H1 (cell line): ENCODE results near the gene VENTX.

ENCODE experiments used
- CHD1 ChIP-seq: IDR thresholded peaks from 2 replicates; pipeline ENCODE4 v1.6.1; 2012; ENCODE audit warnings: low read depth, low read length, improper control_type of control experiment
- EP300 ChIP-seq, 2 experiments: IDR thresholded peaks; 1 replicate in 1 of 2; 2 replicates in 1 of 2; pipeline ENCODE4 v1.6.1; 2011 to 2012; ENCODE audit warnings: low read depth in 2 of 2, low read length in 2 of 2, mild to moderate bottlenecking in 2 of 2, borderline replicate concordance in 1 of 2, inconsistent platforms in 1 of 2, moderate library complexity in 1 of 2
- POLR2A ChIP-seq, 2 experiments: IDR thresholded peaks; 1 replicate in 1 of 2; 2 replicates in 1 of 2; pipeline ENCODE4 v1.6.1; 2011; ENCODE audit warnings: low read depth in 2 of 2, low read length in 2 of 2, mild to moderate bottlenecking in 2 of 2; ENCODE audit errors: control extremely low read depth in 1 of 2
- YY1 ChIP-seq: IDR thresholded peaks from 2 replicates; pipeline ENCODE4 v1.6.1; 2011; ENCODE audit warnings: low read depth, mild to moderate bottlenecking, low read length
- ZNF274 ChIP-seq: IDR thresholded peaks from 2 replicates; pipeline ENCODE4 v1.7.0; 2012; ENCODE audit warnings: low read length, borderline replicate concordance; ENCODE audit errors: extremely low read depth
- TF ChIP-seq, protein P1 (sequence below), 3 experiments: IDR thresholded peaks; 1 replicate in 2 of 3; 2 replicates in 1 of 3; pipeline versions ENCODE4 v1.5.1 to v1.6.1; 2011; ENCODE audit warnings: low read length in 3 of 3, mild to moderate bottlenecking in 3 of 3, inconsistent platforms in 2 of 3, low read depth in 1 of 3, moderate library complexity in 1 of 3; ENCODE audit not compliant: insufficient read depth in 1 of 3; ENCODE audit errors: control extremely low read depth in 1 of 3

DNA sequence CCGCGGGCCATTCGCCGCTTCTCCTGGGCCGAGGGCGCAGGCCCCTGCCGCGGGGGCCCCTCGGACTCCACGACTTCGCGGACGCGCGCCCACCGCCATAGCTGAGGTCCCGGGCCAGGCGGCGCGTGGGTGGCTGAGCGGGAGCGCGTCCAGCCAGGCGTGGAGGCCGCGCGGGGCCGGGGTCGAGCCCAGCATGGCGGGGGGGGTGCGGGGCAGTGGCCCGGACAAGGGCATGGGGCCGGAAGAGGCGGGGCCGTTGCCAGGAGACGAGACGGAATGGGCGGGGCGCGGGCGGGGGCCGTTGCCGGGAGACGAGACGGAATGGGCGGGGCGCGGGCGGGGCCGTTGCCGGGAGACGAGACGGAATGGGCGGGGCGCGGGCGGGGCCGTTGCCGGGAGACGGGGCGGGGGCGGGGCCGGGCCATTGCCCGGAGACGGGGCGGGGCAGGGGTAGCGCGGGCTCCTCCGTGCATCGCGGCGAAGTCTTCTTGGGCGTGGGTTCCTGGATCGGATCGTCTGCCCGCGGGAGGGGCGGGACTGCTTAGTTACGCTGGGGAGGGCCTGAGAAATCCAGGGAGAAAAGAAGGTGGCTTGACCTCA, 24.2 kb downstream of the VENTX start:
- TF ChIP-seq, protein P1, sequence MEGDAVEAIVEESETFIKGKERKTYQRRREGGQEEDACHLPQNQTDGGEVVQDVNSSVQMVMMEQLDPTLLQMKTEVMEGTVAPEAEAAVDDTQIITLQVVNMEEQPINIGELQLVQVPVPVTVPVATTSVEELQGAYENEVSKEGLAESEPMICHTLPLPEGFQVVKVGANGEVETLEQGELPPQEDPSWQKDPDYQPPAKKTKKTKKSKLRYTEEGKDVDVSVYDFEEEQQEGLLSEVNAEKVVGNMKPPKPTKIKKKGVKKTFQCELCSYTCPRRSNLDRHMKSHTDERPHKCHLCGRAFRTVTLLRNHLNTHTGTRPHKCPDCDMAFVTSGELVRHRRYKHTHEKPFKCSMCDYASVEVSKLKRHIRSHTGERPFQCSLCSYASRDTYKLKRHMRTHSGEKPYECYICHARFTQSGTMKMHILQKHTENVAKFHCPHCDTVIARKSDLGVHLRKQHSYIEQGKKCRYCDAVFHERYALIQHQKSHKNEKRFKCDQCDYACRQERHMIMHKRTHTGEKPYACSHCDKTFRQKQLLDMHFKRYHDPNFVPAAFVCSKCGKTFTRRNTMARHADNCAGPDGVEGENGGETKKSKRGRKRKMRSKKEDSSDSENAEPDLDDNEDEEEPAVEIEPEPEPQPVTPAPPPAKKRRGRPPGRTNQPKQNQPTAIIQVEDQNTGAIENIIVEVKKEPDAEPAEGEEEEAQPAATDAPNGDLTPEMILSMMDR (IDR thresholded peaks at IDR 0.05; ENCODE audit: control extremely low read depth in 1 of 3, insufficient read depth in 1 of 3, low read depth in 1 of 3, low read length in 3 of 3), result no peak
- TF ChIP-seq POLR2A (IDR thresholded peaks at IDR 0.05; ENCODE audit: control extremely low read depth in 1 of 2, low read depth in 2 of 2, low read length in 2 of 2) (no peak), CHD1 (no peak), EP300 (IDR thresholded peaks at IDR 0.05; ENCODE audit: borderline replicate concordance in 1 of 2, low read depth in 2 of 2, low read length in 2 of 2) (no peak), ZNF274 (no peak), YY1 (no peak)
